SK-MEL-5 (cell line): ENCODE data around the gene ZNF69. TPM values are rescaled to one million over a fixed set of nuclear protein-coding genes. Genes with fewer than 3 reads are reported as not detected.
"Not testable (repeated sequence)": the region's sequence is repeated elsewhere in the genome, so short reads cannot be mapped to it uniquely, and the experiment has no call there.

ENCODE experiments used
- DNase-seq: peaks from one replicate; pipeline ENCODE4 v3.0.0-alpha.2; 2016; ENCODE audit warnings: low read depth, low spot score
- in situ Hi-C: cut with HindIII; loops from 2 replicates; pipeline ENCODE4 v1.10.0; 2016; ENCODE audit warnings: low sequenced_read_pairs, high pct_unique_total_duplicates, low pct_unique_long_range_greater_than_20kb
- total RNA-seq: library from RNA; depleted of rRNA; stranded (reverse); fragments of >200 nt; shearing (Covaris generic); gene quantifications from 2 replicates; pipeline ENCODE4 v1.2.3, GENCODE V29; 2014; rRNA removed

The ZNF69 gene
- total RNA-seq, 1 experiment from 2014 or later, result 1.5 TPM

DNA sequence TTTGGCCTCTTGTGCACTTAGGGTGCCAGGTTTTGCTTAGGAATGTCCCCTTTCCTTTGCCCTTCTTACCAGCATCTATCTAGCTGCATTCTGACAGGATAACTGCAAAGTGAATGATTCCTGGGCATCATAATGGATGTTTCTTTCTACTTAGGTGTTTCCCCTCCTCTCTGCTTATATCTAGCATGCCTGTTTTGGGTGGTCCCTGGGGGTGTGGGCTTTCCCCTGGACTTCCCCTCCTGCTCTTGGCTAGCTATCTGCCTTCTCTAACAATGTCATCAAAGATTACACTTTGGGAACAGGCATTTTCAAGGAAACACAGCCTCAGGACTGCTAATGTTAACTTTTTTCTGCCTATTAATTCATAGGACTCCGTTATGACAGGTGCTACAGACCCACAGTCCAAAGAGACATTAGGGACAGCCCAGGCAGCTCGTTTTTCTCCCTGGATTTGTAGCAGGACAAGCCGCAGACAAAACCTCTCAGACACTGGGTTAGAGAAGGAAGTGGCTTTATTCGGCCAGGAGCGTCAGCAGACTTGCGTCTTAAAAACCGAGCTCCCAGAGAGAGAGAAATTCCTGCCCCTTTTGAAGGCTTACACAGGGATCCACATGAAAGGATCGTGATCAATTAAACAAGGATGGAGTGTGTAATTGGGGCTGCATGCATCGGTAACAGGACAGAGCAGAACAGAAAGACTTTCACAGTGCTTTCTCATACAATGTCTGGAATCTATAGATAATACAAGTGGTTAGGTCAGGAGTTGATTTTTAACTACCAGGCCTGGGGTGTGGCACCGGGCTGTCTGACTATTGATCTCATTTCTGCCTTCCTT, 54.6 kb downstream of the ZNF69 start:
- in situ Hi-C loops, result no loop called here
- DNase-seq, result no peak

DNA sequence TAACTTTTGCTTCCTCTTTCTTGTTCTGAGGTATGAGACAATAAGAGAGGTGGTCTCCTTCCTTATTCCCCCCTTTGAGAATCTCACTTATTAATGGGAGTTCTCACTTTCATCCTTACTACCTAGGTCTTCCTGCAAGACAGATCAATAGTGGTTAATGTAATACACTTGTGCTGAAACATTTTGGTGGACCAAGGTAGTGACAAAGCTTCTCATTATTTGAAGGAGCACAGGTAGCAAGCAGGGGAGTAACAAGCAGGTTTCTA, 55.2 kb downstream of the ZNF69 start:
- no peak for DNase-seq
- in situ Hi-C loops, result no loop called here

DNA sequence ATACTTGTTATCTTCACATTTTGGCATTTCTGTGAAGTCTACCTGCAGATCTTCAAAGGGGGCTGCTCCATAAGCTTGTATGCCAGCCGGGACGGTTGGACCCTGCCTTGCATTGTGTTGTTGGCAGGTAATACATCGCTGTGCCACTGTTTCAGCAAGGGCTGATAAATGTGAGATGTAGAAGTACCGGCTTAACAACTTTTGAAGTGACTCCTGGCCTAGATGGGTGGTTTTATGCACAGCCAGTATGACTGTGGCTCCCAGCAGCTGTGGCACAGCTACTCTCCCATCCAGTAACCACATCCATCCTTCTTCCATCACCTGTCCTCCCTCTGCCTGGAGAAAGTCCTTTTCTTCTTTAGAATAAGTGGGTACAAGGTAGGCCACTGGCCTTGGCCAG, 57.1 kb downstream of the ZNF69 start:
- no peak for DNase-seq
- in situ Hi-C loops, result no loop called here

DNA sequence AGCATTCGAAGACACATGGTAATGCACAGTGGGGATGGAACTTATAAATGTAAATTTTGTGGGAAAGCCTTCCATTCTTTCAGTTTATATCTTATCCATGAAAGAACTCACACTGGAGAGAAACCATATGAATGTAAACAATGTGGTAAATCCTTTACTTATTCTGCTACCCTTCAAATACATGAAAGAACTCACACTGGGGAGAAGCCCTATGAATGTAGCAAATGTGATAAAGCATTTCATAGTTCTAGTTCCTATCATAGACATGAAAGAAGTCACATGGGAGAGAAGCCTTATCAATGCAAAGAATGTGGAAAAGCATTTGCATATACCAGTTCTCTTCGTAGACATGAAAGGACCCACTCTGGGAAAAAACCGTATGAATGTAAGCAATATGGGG, 61.1 kb downstream of the ZNF69 start:
- in situ Hi-C loops, result no loop called here
- DNase-seq, result no peak

DNA sequence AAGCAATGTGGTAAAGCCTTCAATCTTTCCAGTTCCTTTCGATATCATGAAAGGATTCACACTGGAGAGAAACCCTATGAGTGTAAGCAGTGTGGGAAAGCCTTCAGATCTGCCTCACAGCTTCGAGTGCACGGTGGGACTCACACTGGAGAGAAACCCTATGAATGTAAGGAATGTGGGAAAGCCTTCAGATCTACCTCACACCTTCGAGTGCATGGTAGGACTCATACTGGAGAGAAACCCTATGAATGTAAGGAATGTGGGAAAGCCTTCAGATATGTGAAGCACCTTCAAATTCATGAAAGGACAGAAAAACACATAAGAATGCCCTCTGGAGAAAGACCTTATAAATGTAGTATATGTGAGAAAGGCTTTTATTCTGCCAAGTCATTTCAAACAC, 61.6 kb downstream of the ZNF69 start:
- in situ Hi-C loops, result no loop called here
- DNase-seq, result no peak

DNA sequence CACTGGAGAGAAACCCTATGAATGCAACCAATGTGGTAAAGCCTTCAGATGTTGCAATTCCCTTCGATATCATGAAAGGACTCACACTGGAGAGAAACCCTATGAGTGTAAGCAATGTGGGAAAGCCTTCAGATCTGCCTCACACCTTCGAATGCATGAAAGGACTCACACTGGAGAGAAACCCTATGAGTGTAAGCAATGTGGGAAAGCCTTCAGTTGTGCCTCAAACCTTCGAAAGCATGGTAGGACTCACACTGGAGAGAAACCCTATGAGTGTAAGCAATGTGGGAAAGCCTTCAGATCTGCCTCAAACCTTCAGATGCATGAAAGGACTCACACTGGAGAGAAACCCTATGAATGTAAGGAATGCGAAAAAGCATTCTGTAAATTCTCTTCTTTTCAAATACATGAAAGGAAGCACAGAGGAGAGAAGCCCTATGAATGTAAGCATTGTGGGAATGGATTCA, 62.1 kb downstream of the ZNF69 start:
- in situ Hi-C loops, DNase-seq: not testable (repeated sequence)

DNA sequence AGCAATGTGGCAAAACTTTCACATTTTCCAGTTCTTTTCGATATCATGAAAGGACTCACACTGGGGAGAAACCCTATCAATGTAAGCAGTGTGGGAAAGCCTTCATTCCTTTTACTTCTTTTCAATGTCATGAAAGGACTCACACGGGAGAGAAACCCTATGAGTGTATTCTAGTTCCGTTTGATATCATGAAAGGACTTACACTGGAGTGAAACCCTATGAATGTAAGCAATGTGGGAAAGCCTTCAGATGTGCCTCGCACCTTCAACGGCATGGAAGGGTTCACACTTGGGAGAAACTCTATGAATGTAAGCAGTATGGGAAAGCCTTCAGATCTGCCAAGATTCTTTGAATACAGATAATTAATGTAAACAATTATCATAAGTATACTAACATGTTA, 62.7 kb downstream of the ZNF69 start:
- in situ Hi-C loops, result no loop called here

More for the DNA sequence above, 62.7 kb downstream of the ZNF69 start:
- no peak for DNase-seq

Other genes with a start within 250 kb of the ZNF69 start
- gene ZNF823, start 148.8 kb upstream of the ZNF69 start, total RNA-seq, result 3.1 and 4.4 TPM in 2 replicates
- 5.0 and 5.9 TPM in 2 replicates for gene ZNF441, start 120.8 kb upstream of the ZNF69 start, total RNA-seq
- 0.42 and 0.56 TPM in 2 replicates for gene ZNF491, start 89.3 kb upstream of the ZNF69 start, total RNA-seq
- gene ZNF440, start 73.5 kb upstream of the ZNF69 start, total RNA-seq, result 19.5 and 19.9 TPM in 2 replicates
- 0.27 and 0.40 TPM in 2 replicates for gene ZNF439, start 39.1 kb upstream of the ZNF69 start, total RNA-seq
- gene ZNF700, start 37.3 kb downstream of the ZNF69 start, total RNA-seq, result 9.5 and 11.7 TPM in 2 replicates
- 0.51 and 1.8 TPM in 2 replicates for gene ZNF763, start 77.3 kb downstream of the ZNF69 start, total RNA-seq
- 1.1 and 2.3 TPM in 2 replicates for gene ZNF433, start 147.9 kb downstream of the ZNF69 start, total RNA-seq
- 0.37 and 0.77 TPM in 2 replicates for gene ZNF878, start 165.2 kb downstream of the ZNF69 start, total RNA-seq
- gene ZNF844, start 176.9 kb downstream of the ZNF69 start, total RNA-seq, result 2.7 and 5.2 TPM in 2 replicates